ENCODE data around the gene HIVEP3. TPM values are rescaled to one million over a fixed set of nuclear protein-coding genes. Genes with fewer than 3 reads are reported as not detected.

HIVEP3 gene
- total and polyA plus RNA-seq, 2 experiments from 2014 or later = 0.57 to 5.9 TPM

- H3K9me2 ChIP-seq (replicated peaks; ENCODE audit: insufficient read depth) = no peaks in the 10 kb centered on the region
- H3K4me2 ChIP-seq = no peak overlapping the region
- no peak overlapping the region for H3K4me3 ChIP-seq
- H3K27me3 ChIP-seq = no peaks in the 10 kb centered on the region
- no peaks in the 10 kb centered on the region for H4K20me1 ChIP-seq (ENCODE audit: insufficient read depth, poor library complexity, severe bottlenecking)
- WGBS (ENCODE audit: low lambda C conversion rate, missing lambda C conversion rate) = 74% methylated on average over 3 of the region's 3 CpGs
- no peaks in the 10 kb centered on the region for H3K9me3 ChIP-seq (ENCODE audit: low read depth)
- no peak overlapping the region for H3K27ac ChIP-seq
- no peak overlapping the region for H2AFZ ChIP-seq
- no peak for TF ChIP-seq EZH2phosphoT487 (IDR thresholded peaks at IDR 0.05; ENCODE audit: low read depth, severe bottlenecking, unreplicated experiment)
- TF ChIP-seq, protein P1, sequence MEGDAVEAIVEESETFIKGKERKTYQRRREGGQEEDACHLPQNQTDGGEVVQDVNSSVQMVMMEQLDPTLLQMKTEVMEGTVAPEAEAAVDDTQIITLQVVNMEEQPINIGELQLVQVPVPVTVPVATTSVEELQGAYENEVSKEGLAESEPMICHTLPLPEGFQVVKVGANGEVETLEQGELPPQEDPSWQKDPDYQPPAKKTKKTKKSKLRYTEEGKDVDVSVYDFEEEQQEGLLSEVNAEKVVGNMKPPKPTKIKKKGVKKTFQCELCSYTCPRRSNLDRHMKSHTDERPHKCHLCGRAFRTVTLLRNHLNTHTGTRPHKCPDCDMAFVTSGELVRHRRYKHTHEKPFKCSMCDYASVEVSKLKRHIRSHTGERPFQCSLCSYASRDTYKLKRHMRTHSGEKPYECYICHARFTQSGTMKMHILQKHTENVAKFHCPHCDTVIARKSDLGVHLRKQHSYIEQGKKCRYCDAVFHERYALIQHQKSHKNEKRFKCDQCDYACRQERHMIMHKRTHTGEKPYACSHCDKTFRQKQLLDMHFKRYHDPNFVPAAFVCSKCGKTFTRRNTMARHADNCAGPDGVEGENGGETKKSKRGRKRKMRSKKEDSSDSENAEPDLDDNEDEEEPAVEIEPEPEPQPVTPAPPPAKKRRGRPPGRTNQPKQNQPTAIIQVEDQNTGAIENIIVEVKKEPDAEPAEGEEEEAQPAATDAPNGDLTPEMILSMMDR (IDR thresholded peaks at IDR 0.05; ENCODE audit: poor library complexity) = no peak
- no peak for TF ChIP-seq EZH2 (IDR thresholded peaks at IDR 0.05; ENCODE audit: borderline replicate concordance)
- H3K36me3 ChIP-seq (replicated peaks; ENCODE audit: insufficient read depth, low read depth) = no peaks in the 10 kb centered on the region
- no peak for DNase-seq (ENCODE audit: low spot score)
- H3K79me2 ChIP-seq = no peaks in the 10 kb centered on the region
- H3K4me1 ChIP-seq (ENCODE audit: insufficient read depth) = no peaks in the 10 kb centered on the region
Observed at GRCh38 chr1:41773842-41774241, 144.9 kb downstream of the HIVEP3 start.

- WGBS (ENCODE audit: low lambda C conversion rate, missing lambda C conversion rate) = 76% methylated on average over 5 of the region's 5 CpGs
- H3K27ac ChIP-seq = no peak overlapping the region
- H3K36me3 ChIP-seq (replicated peaks; ENCODE audit: insufficient read depth, low read depth) = no peaks in the 10 kb centered on the region
- H3K4me1 ChIP-seq (ENCODE audit: insufficient read depth) = no peaks in the 10 kb centered on the region
- no peak for DNase-seq (ENCODE audit: low spot score)
- H3K79me2 ChIP-seq = no peaks in the 10 kb centered on the region
- no peaks in the 10 kb centered on the region for H3K9me2 ChIP-seq (replicated peaks; ENCODE audit: insufficient read depth)
- H3K4me3 ChIP-seq = no peak overlapping the region
- no peaks in the 10 kb centered on the region for H3K27me3 ChIP-seq
- no peak overlapping the region for H3K4me2 ChIP-seq
- H4K20me1 ChIP-seq (ENCODE audit: insufficient read depth, poor library complexity, severe bottlenecking) = no peaks in the 10 kb centered on the region
- no peak overlapping the region for H2AFZ ChIP-seq
- TF ChIP-seq, protein P1 (IDR thresholded peaks at IDR 0.05; ENCODE audit: poor library complexity) = no peak
- TF ChIP-seq EZH2phosphoT487 (IDR thresholded peaks at IDR 0.05; ENCODE audit: low read depth, severe bottlenecking, unreplicated experiment) (no peak), EZH2 (IDR thresholded peaks at IDR 0.05; ENCODE audit: borderline replicate concordance) (no peak)
- H3K9me3 ChIP-seq (ENCODE audit: low read depth) = no peaks in the 10 kb centered on the region
Observed at GRCh38 chr1:41773144-41773591, 145.6 kb downstream of the HIVEP3 start.

DNA sequence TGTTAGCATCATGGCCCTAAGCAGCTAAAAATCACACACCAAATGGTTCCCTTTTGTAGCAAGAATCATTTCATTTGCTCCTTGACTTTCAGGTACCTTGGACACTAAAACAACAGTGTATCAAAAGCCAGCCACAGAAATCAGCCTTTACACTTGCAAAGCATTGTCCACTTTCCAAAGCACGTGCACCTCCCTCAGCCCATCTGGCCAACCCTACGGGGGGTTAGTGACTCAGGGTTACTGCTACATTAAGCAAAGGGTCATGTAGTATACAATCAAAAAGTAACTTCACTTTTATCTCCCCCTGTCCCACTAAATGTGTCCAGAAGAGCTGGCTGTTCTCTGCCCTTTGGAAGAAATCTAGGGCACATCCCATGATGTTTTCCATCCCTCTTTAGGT, 149.7 kb downstream of the HIVEP3 start:
- Histone ChIP-seq H3K4me2 (no peak overlapping the region), H4K20me1 (ENCODE audit: insufficient read depth, poor library complexity, severe bottlenecking) (no peaks in the 10 kb centered on the region), H3K4me1 (ENCODE audit: insufficient read depth) (peaks cover 7% of the 10 kb centered on the region), H3K4me3 (no peak overlapping the region), H2AFZ (no peak overlapping the region), H3K79me2 (no peaks in the 10 kb centered on the region), H3K27me3 (no peaks in the 10 kb centered on the region), H3K9me2 (replicated peaks; ENCODE audit: insufficient read depth) (no peaks in the 10 kb centered on the region), H3K9me3 (ENCODE audit: low read depth) (no peaks in the 10 kb centered on the region), H3K27ac (no peak overlapping the region), H3K36me3 (replicated peaks; ENCODE audit: insufficient read depth, low read depth) (no peaks in the 10 kb centered on the region)
- no peak for DNase-seq (ENCODE audit: low spot score)
- TF ChIP-seq, protein P1 (IDR thresholded peaks at IDR 0.05; ENCODE audit: poor library complexity) = no peak
- TF ChIP-seq EZH2 (IDR thresholded peaks at IDR 0.05; ENCODE audit: borderline replicate concordance) (no peak), EZH2phosphoT487 (IDR thresholded peaks at IDR 0.05; ENCODE audit: low read depth, severe bottlenecking, unreplicated experiment) (no peak)
- 100% methylated on average over 2 of the region's 2 CpGs for WGBS (ENCODE audit: low lambda C conversion rate, missing lambda C conversion rate)

DNA sequence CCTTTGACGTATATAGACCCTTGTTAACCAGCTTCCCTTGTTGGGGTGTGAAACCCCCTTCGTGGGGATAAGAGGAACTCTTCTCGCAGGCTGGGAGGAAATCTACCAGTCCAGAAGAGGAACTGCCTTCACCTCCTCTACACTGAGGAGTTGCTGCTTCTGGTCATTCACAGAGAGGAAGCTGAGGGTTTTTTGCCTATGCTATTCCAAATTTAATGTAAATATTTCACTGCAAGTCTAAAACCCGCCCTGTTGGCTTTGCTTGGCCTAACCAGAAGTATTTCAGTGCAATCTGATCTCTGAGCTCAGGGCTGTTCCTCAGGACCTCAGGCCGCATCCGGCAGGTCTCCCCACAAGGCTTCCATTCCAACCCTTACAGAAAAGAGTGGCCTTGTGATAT, 150.1 kb downstream of the HIVEP3 start:
- Histone ChIP-seq H3K4me2 (no peak overlapping the region), H2AFZ (no peak overlapping the region), H3K36me3 (replicated peaks; ENCODE audit: insufficient read depth, low read depth) (no peaks in the 10 kb centered on the region), H3K9me2 (replicated peaks; ENCODE audit: insufficient read depth) (no peaks in the 10 kb centered on the region), H3K27me3 (no peaks in the 10 kb centered on the region), H3K9me3 (ENCODE audit: low read depth) (no peaks in the 10 kb centered on the region), H3K4me1 (ENCODE audit: insufficient read depth) (peaks cover 7% of the 10 kb centered on the region), H3K27ac (no peak overlapping the region), H3K79me2 (no peaks in the 10 kb centered on the region), H3K4me3 (no peak overlapping the region), H4K20me1 (ENCODE audit: insufficient read depth, poor library complexity, severe bottlenecking) (no peaks in the 10 kb centered on the region)
- no peak for DNase-seq (ENCODE audit: low spot score)
- WGBS (ENCODE audit: low lambda C conversion rate, missing lambda C conversion rate) = 61% methylated on average over 6 of the region's 6 CpGs
- no peak for TF ChIP-seq EZH2phosphoT487 (IDR thresholded peaks at IDR 0.05; ENCODE audit: low read depth, severe bottlenecking, unreplicated experiment)
- TF ChIP-seq, protein P1 (IDR thresholded peaks at IDR 0.05; ENCODE audit: poor library complexity) = no peak
- no peak for TF ChIP-seq EZH2 (IDR thresholded peaks at IDR 0.05; ENCODE audit: borderline replicate concordance)
